Type B pancreatic cell (in vitro differentiated cells): ENCODE measurements around the gene OR2B6. TPM values are rescaled to one million over a fixed set of nuclear protein-coding genes. Genes with fewer than 3 reads are reported as not detected.

Experiments used
- DNase-seq: peaks from one replicate; pipeline ENCODE4 v3.0.0; 2021; ENCODE audit warnings: mixed read lengths; ENCODE audit not compliant: unreplicated experiment; ENCODE audit errors: extremely low spot score
- H3K27ac Mint-ChIP-seq: 2 replicates; pipeline ENCODE4 v1.8.0; 2021; ENCODE audit warnings: mild to moderate bottlenecking, mixed read lengths
- H3K27me3 Mint-ChIP-seq: 2 replicates; pipeline ENCODE4 v1.8.0; 2021; ENCODE audit warnings: mixed read lengths
- H3K36me3 Mint-ChIP-seq: 2 replicates; pipeline ENCODE4 v1.8.0; 2021; ENCODE audit warnings: mixed read lengths
- H3K4me1 Mint-ChIP-seq: one replicate; pipeline ENCODE4 v1.8.0; 2021; ENCODE audit warnings: mixed read lengths; ENCODE audit not compliant: unreplicated experiment
- H3K4me3 Mint-ChIP-seq: 2 replicates; pipeline ENCODE4 v1.8.0; 2021; ENCODE audit warnings: mild to moderate bottlenecking, mixed read lengths
- H3K9me3 Mint-ChIP-seq: 2 replicates; pipeline ENCODE4 v1.8.0; 2021; ENCODE audit warnings: mixed read lengths
- total RNA-seq: library from RNA; stranded (reverse); gene quantifications from 2 replicates; pipeline ENCODE4 v1.2.1, GENCODE V29; 2021; ENCODE audit warnings: low replicate concordance
- TF ChIP-seq, protein P1 (sequence below): fragments of 200-600 bp; sonication (generic); conservative IDR thresholded peaks from 2 replicates; pipeline ENCODE4 v1.5.0; 2021; ENCODE audit warnings: antibody characterized with exemption, mild to moderate bottlenecking

OR2B6 gene
- total RNA-seq, 1 donor from 2014 or later, result not detected

DNA sequence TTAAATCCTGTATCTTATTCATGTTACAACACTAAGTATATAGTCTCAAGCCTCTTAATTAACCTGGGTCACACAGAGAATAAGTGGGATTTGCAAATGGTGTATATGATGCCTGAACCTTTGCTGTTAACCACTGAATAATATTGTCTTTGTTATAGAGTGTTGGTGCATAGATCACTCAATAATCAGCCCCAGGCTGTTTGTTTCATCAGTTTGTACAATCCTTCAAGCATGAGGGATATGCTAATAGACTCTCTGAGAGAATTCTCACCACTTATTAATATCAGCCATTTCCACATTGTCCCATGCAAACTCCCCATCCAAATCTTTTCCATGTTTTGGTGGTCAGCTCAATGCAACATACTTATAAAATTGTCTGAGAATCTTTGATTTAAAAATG, 21.7 kb downstream of the OR2B6 start:
- Mint-ChIP-seq H3K4me1 (no peaks in the 10 kb centered on the region), H3K27me3 (peaks cover 35% of the 10 kb centered on the region), H3K4me3 (no peak overlapping the region), H3K9me3 (no peaks in the 10 kb centered on the region), H3K27ac (no peak overlapping the region), H3K36me3 (no peaks in the 10 kb centered on the region)
- TF ChIP-seq, protein P1, sequence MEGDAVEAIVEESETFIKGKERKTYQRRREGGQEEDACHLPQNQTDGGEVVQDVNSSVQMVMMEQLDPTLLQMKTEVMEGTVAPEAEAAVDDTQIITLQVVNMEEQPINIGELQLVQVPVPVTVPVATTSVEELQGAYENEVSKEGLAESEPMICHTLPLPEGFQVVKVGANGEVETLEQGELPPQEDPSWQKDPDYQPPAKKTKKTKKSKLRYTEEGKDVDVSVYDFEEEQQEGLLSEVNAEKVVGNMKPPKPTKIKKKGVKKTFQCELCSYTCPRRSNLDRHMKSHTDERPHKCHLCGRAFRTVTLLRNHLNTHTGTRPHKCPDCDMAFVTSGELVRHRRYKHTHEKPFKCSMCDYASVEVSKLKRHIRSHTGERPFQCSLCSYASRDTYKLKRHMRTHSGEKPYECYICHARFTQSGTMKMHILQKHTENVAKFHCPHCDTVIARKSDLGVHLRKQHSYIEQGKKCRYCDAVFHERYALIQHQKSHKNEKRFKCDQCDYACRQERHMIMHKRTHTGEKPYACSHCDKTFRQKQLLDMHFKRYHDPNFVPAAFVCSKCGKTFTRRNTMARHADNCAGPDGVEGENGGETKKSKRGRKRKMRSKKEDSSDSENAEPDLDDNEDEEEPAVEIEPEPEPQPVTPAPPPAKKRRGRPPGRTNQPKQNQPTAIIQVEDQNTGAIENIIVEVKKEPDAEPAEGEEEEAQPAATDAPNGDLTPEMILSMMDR, result no peak
- no peak for DNase-seq

GRCh38 chr6:27980111-27980510, 23.1 kb downstream of the OR2B6 start:
- TF ChIP-seq, protein P1, result no peak
- peaks cover 35% of the 10 kb centered on the region for H3K27me3 Mint-ChIP-seq
- no peak overlapping the region for H3K27ac Mint-ChIP-seq
- no peaks in the 10 kb centered on the region for H3K4me1 Mint-ChIP-seq
- H3K9me3 Mint-ChIP-seq, result no peaks in the 10 kb centered on the region
- H3K36me3 Mint-ChIP-seq, result no peaks in the 10 kb centered on the region
- DNase-seq, result no peak
- H3K4me3 Mint-ChIP-seq, result no peak overlapping the region

- TF ChIP-seq, protein P1, result no peak
- no peak overlapping the region for H3K27ac Mint-ChIP-seq
- no peaks in the 10 kb centered on the region for H3K4me1 Mint-ChIP-seq
- H3K36me3 Mint-ChIP-seq, result no peaks in the 10 kb centered on the region
- H3K27me3 Mint-ChIP-seq, result peaks cover 45% of the 10 kb centered on the region
- no peak overlapping the region for H3K4me3 Mint-ChIP-seq
- no peaks in the 10 kb centered on the region for H3K9me3 Mint-ChIP-seq
- DNase-seq, result no peak
These were observed 30.1 kb downstream of the OR2B6 start for GRCh38 chr6:27986928-27987725.

DNA sequence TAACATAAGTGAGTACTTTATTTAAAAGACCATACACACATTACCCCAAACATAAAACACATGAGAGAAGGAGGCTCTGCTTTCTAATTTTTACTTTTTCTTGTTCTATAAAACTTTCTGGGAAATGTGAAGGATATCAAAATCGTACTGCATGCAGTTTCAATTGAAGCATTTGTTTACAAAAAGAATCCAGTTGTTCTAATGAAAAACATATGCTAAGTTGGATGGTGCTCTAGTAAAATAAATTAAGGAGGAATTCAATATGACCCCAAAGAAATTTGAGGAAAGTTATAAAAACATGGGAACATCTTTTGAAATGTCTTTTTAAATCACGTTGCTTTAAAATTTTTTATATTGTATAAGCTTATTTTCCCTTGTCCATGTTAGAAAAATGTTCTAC, 37.6 kb downstream of the OR2B6 start:
- Mint-ChIP-seq H3K4me1 (peaks cover 7% of the 10 kb centered on the region), H3K4me3 (no peak overlapping the region), H3K36me3 (no peaks in the 10 kb centered on the region), H3K27ac (no peak overlapping the region), H3K27me3 (peaks cover 37% of the 10 kb centered on the region), H3K9me3 (no peaks in the 10 kb centered on the region)
- TF ChIP-seq, protein P1, result no peak
- no peak for DNase-seq

DNA sequence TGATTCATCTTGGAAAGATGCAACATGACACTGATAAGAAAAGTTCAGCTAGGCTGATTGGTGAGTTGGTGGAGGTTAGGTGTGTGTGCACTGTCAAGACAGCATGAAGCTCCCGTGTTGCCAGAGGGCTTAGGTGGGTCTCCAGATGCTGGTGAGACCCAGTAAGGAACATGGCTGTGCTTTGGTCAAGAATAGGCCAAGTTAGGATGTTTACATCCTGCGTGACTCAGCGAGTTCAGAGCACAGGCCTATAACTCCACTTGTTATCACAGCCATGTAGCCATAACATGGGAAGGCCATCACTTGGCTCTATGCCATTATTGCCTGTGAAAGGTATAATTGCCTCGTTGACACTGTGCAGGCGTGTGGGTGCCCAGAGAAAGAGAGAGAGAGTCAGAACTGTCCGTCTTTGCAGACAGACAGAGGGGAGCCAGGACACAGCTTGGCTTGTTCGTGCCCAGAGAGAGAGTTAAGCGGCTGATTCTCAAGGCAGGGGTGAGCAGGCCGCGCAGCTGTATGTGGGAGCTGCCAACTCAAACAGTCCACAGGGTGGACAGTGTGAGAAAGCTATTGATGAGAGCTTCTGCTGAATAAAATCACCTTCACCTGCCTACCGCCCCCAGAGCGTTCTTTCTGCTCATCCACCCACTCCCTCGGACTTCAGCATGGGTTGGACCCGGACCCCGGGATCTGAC, 43.5 kb downstream of the OR2B6 start:
- no peak overlapping the region for H3K27ac Mint-ChIP-seq

More for the DNA sequence above, 43.5 kb downstream of the OR2B6 start:
- TF ChIP-seq, protein P1, result no peak
- Mint-ChIP-seq H3K4me1 (peaks cover 17% of the 10 kb centered on the region), H3K27me3 (peaks cover 15% of the 10 kb centered on the region), H3K4me3 (no peak overlapping the region), H3K9me3 (no peaks in the 10 kb centered on the region), H3K36me3 (no peaks in the 10 kb centered on the region)
- no peak for DNase-seq
